ENCODE data around the gene MKRN1. TPM values are rescaled to one million over a fixed set of nuclear protein-coding genes. Genes with fewer than 3 reads are reported as not detected.
"Not testable (repeated sequence)": the region's sequence is repeated elsewhere in the genome, so short reads cannot be mapped to it uniquely, and the experiment has no call there.

The MKRN1 gene
- total RNA-seq, 2 donors from 2014 or later = 106 to 128 TPM

- DNase-seq = peak in 1 of 3 donors; percentile 41
- H3K36me3 Mint-ChIP-seq (ENCODE audit: low read depth) = peaks cover 2% of the 10 kb centered on the region
- ATAC-seq = no peak
- peak overlapping the region; percentile 59 for H3K27ac Mint-ChIP-seq
- H3K4me1 Mint-ChIP-seq = peaks cover 24% of the 10 kb centered on the region
- no peaks in the 10 kb centered on the region for H3K9me3 ChIP-seq (ENCODE audit: control insufficient read depth, low read length, poor library complexity, severe bottlenecking)
- peak overlapping the region; percentile 74 for H3K4me3 Mint-ChIP-seq
- no peaks in the 10 kb centered on the region for H3K27me3 Mint-ChIP-seq
Measured at GRCh38 chr7:140475747-140476333, 3.5 kb downstream of the MKRN1 start.

GRCh38 chr7:140463111-140463510, 16.2 kb downstream of the MKRN1 start:
- Mint-ChIP-seq H3K27me3 (no peaks in the 10 kb centered on the region), H3K27ac (no peak overlapping the region), H3K4me3 (no peak overlapping the region), H3K36me3 (ENCODE audit: low read depth) (peaks cover 4% of the 10 kb centered on the region), H3K4me1 (peaks cover 11% of the 10 kb centered on the region)
- ATAC-seq (no peak), DNase-seq (no peak)
- no peaks in the 10 kb centered on the region for H3K9me3 ChIP-seq (ENCODE audit: control insufficient read depth, low read length, poor library complexity, severe bottlenecking)

GRCh38 chr7:140458916-140459315, 20.4 kb downstream of the MKRN1 start:
- Mint-ChIP-seq H3K4me3 (no peak overlapping the region), H3K36me3 (ENCODE audit: low read depth) (peaks cover 12% of the 10 kb centered on the region)
- ATAC-seq = no peak

GRCh38 chr7:140458201-140458600, 21.1 kb downstream of the MKRN1 start:
- Mint-ChIP-seq H3K4me3 (no peak overlapping the region), H3K36me3 (ENCODE audit: low read depth) (peaks cover 14% of the 10 kb centered on the region), H3K27ac (no peak overlapping the region), H3K4me1 (peaks cover 16% of the 10 kb centered on the region), H3K27me3 (no peaks in the 10 kb centered on the region)
- ATAC-seq (no peak), DNase-seq (no peak)
- no peaks in the 10 kb centered on the region for H3K9me3 ChIP-seq (ENCODE audit: control insufficient read depth, low read length, poor library complexity, severe bottlenecking)

More at GRCh38 chr7:140458916-140459315, 20.4 kb downstream of the MKRN1 start:
- Mint-ChIP-seq H3K4me1 (peaks cover 19% of the 10 kb centered on the region), H3K27me3 (no peaks in the 10 kb centered on the region), H3K27ac (no peak overlapping the region)
- H3K9me3 ChIP-seq (ENCODE audit: control insufficient read depth, low read length, poor library complexity, severe bottlenecking) = no peaks in the 10 kb centered on the region
- no peak for DNase-seq

- no peak for ATAC-seq
- Mint-ChIP-seq H3K4me1 (peaks cover 21% of the 10 kb centered on the region), H3K27me3 (no peaks in the 10 kb centered on the region), H3K4me3 (no peak overlapping the region), H3K27ac (no peak overlapping the region), H3K36me3 (ENCODE audit: low read depth) (peaks cover 16% of the 10 kb centered on the region)
- H3K9me3 ChIP-seq (ENCODE audit: control insufficient read depth, low read length, poor library complexity, severe bottlenecking) = no peaks in the 10 kb centered on the region
- no peak for DNase-seq
Measured at GRCh38 chr7:140456551-140457051, 22.7 kb downstream of the MKRN1 start.

DNA sequence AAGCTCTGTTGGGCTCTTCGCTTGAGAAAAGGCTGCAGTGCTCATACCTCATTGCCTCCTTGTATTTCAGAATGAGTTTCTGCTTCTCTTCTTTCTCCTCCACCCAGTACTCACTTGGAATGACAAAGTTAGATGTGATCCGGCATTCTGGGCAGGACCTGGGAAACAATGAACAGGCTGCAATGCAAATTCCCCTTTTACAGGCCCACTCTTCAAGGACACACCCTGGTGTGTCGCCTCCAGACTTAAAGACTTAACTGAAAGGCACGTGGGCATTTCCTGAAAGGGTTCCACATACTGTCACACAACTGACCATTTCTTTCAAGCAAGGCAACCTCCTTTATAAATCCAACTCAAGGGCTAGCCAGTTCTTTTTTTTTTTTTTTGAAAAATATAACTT, 23.6 kb downstream of the MKRN1 start:
- DNase-seq (no peak), ATAC-seq (no peak)
- Mint-ChIP-seq H3K27ac (no peak overlapping the region), H3K4me3 (no peak overlapping the region), H3K4me1 (peaks cover 27% of the 10 kb centered on the region), H3K27me3 (no peaks in the 10 kb centered on the region), H3K36me3 (ENCODE audit: low read depth) (peaks cover 15% of the 10 kb centered on the region)
- no peaks in the 10 kb centered on the region for H3K9me3 ChIP-seq (ENCODE audit: control insufficient read depth, low read length, poor library complexity, severe bottlenecking)

GRCh38 chr7:140454657-140455015, 24.7 kb downstream of the MKRN1 start:
- no peak overlapping the region for H3K4me3 Mint-ChIP-seq

DNA sequence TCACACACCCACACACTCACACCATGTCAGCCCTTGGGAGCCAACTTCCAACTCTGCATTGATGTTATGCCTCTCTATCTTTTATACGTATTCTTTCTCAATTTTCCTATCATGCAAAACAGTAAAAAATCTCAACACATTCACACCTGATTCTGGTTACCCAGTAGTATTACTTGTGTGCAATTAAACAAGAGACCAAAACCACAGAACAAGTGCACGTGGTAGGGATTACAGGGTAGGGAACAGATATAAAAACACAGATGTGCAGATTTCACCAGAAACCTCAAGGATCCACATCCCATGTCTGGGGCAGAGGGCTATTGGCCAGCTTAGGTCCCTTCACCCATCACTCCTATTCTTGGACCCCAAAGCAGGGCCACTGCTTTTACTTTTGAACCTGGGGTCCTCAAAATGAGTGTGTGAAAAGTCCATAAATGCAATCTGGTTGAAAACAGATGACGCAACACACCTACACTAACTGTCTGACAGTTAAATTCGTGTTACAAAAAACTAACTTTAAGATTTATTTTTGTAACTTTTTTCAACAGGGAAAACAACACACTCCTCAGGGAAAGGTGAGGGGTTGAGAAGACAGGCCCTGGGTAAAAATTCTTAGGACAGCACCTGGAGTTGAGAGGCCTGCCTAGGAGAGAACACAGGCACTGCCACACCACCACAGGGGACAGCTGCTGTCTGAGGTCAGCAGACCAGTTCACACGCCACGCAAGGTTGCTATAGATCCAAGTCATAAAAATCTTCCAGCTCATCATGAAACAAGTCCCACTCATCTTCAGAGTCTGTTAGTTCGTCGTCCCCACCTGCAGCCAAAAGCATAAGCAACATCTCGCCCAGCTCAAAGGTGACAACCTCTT, 25.3 kb downstream of the MKRN1 start:
- Mint-ChIP-seq H3K36me3 (ENCODE audit: low read depth) (peaks cover 15% of the 10 kb centered on the region), H3K27ac (peak overlapping the region; percentile 79), H3K4me1 (peaks cover 33% of the 10 kb centered on the region)
- not testable (repeated sequence) for DNase-seq; H3K27me3 Mint-ChIP-seq; H3K9me3 ChIP-seq (ENCODE audit: control insufficient read depth, low read length, poor library complexity, severe bottlenecking); H3K4me3 Mint-ChIP-seq; ATAC-seq

More at GRCh38 chr7:140454657-140455015, 24.7 kb downstream of the MKRN1 start:
- DNase-seq (no peak), ATAC-seq (no peak)
- H3K27me3 Mint-ChIP-seq = no peaks in the 10 kb centered on the region
- H3K4me1 Mint-ChIP-seq = peaks cover 34% of the 10 kb centered on the region
- H3K27ac Mint-ChIP-seq = peak overlapping the region; percentile 79
- H3K36me3 Mint-ChIP-seq (ENCODE audit: low read depth) = peaks cover 15% of the 10 kb centered on the region
- H3K9me3 ChIP-seq (ENCODE audit: control insufficient read depth, low read length, poor library complexity, severe bottlenecking) = no peaks in the 10 kb centered on the region

- DNase-seq = no peak
- Mint-ChIP-seq H3K4me1 (peaks cover 30% of the 10 kb centered on the region), H3K27ac (peak overlapping the region; percentile 82), H3K27me3 (no peaks in the 10 kb centered on the region), H3K36me3 (ENCODE audit: low read depth) (peaks cover 15% of the 10 kb centered on the region), H3K4me3 (no peak overlapping the region)
- ATAC-seq = no peak
- no peaks in the 10 kb centered on the region for H3K9me3 ChIP-seq (ENCODE audit: control insufficient read depth, low read length, poor library complexity, severe bottlenecking)
Measured at GRCh38 chr7:140453273-140453672, 26.0 kb downstream of the MKRN1 start.

DNA sequence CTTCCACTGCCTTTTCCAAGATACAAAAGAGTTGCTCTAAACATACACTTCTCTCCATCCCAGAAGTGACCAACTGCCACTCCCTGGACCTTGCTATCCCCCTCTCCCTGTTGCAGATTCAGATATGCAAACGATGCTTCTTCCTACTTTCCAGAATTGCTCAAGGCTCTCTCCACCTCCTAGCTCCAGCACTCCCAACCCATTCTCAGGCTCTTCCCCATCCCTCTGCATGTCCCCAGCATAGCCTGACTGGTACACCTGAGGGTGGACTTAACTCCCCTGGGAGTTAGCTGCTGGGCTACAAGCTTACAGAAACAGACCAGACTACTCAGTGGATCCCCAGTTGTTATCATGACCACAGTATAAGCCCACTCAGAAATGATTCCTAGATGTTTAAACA, 27.6 kb downstream of the MKRN1 start:
- no peak for ATAC-seq
- Mint-ChIP-seq H3K4me1 (peaks cover 34% of the 10 kb centered on the region), H3K36me3 (ENCODE audit: low read depth) (peaks cover 15% of the 10 kb centered on the region), H3K27ac (peak overlapping the region; percentile 82), H3K27me3 (no peaks in the 10 kb centered on the region), H3K4me3 (peak overlapping the region; percentile 45)
- no peak for DNase-seq
- no peaks in the 10 kb centered on the region for H3K9me3 ChIP-seq (ENCODE audit: control insufficient read depth, low read length, poor library complexity, severe bottlenecking)

- H3K9me3 ChIP-seq (ENCODE audit: control insufficient read depth, low read length, poor library complexity, severe bottlenecking) = no peaks in the 10 kb centered on the region
- peaks cover 5% of the 10 kb centered on the region for H3K36me3 Mint-ChIP-seq (ENCODE audit: low read depth)
- H3K27ac Mint-ChIP-seq = no peak overlapping the region
- DNase-seq (no peak), ATAC-seq (no peak)
- no peaks in the 10 kb centered on the region for H3K27me3 Mint-ChIP-seq
- H3K4me3 Mint-ChIP-seq = no peak overlapping the region
- H3K4me1 Mint-ChIP-seq = peaks cover 24% of the 10 kb centered on the region
Measured at GRCh38 chr7:140448781-140449480, 30.4 kb downstream of the MKRN1 start.

DNA sequence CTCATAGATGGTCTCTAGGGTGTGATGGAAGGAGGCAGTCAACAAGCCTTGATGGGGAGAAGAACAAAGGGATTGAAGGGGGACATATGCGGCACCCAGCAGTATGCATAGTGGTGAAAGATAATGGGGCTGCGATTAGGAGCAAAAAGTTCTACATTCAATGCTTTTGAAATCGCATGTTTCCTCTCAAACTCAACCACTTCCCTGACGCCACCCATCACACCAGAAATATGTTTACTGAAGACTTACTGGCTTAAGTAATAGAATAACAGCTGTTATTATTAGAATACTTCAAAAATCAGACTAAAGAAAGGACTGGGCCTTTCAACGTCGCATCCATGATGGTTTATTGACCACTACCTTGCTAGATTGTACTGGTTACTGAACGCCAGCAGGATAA, 31.5 kb downstream of the MKRN1 start:
- ATAC-seq (no peak), DNase-seq (no peak)
- peaks cover 25% of the 10 kb centered on the region for H3K4me1 Mint-ChIP-seq
- H3K4me3 Mint-ChIP-seq = peak overlapping the region; percentile 36
- no peaks in the 10 kb centered on the region for H3K9me3 ChIP-seq (ENCODE audit: control insufficient read depth, low read length, poor library complexity, severe bottlenecking)
- H3K27ac Mint-ChIP-seq = no peak overlapping the region
- H3K27me3 Mint-ChIP-seq = no peaks in the 10 kb centered on the region
- peaks cover 2% of the 10 kb centered on the region for H3K36me3 Mint-ChIP-seq (ENCODE audit: low read depth)

DNA sequence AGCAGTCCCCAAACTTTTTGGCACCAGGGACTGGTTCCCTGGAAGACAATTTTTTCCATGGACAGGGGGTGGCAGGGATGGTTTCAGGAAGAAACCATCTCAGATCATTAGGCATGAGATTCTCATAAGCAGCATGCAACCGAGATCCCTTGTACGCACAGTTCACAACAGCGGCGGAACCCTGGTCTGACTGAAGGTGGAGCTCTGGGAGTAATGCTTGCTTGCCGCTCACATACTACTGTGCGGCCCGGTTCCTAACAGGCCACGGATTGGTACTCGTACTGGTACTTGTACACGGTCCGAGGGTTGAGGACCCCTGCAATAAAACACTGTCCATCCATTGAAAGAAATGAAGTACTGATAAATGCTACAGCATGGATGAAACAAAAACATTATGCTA, 32.8 kb downstream of the MKRN1 start:
- no peak overlapping the region for H3K4me3 Mint-ChIP-seq
- H3K27me3 Mint-ChIP-seq = no peaks in the 10 kb centered on the region
- no peaks in the 10 kb centered on the region for H3K36me3 Mint-ChIP-seq (ENCODE audit: low read depth)
- DNase-seq (no peak), ATAC-seq (no peak)
- H3K9me3 ChIP-seq (ENCODE audit: control insufficient read depth, low read length, poor library complexity, severe bottlenecking) = no peaks in the 10 kb centered on the region
- peaks cover 19% of the 10 kb centered on the region for H3K4me1 Mint-ChIP-seq
- no peak overlapping the region for H3K27ac Mint-ChIP-seq
